HG03139 (cell line): ENCODE measurements around the gene RASSF6.
"Not testable (repeated sequence)": the region's sequence is repeated elsewhere in the genome, so short reads cannot be mapped to it uniquely, and the experiment has no call there.

ENCODE experiments used
- ATAC-seq: cut with Tn5 transposase; IDR thresholded peaks from one replicate; pipeline ENCODE4 v1.9.1; 2021; ENCODE audit not compliant: unreplicated experiment

Gene RASSF6

GRCh38 chr4:73620115-73620792 lies at the start of gene RASSF6:
TSS of gene RASSF6 (minus strand) at chr4:73620436. CDS start at chr4:73611795, 8,641 bp downstream.
- ATAC-seq, result peak; percentile 95

GRCh38 chr4:73669410-73670183 lies 49.4 kb upstream of the RASSF6 start:
- no peak for ATAC-seq

- ATAC-seq, result no peak
Observed at GRCh38 chr4:73668782-73669201, 48.6 kb upstream of the RASSF6 start.

GRCh38 chr4:73665924-73666323 lies 45.7 kb upstream of the RASSF6 start:
- not testable (repeated sequence) for ATAC-seq

- ATAC-seq, result no peak
Observed at GRCh38 chr4:73664470-73664869, 44.2 kb upstream of the RASSF6 start.

- ATAC-seq, result no peak
Observed at GRCh38 chr4:73663576-73663975, 43.3 kb upstream of the RASSF6 start.

- peak; percentile 85 for ATAC-seq
Observed at GRCh38 chr4:73662709-73663546, 42.7 kb upstream of the RASSF6 start.

- no peak for ATAC-seq
Observed at GRCh38 chr4:73661646-73662119, 41.4 kb upstream of the RASSF6 start.

- ATAC-seq, result no peak
Observed at GRCh38 chr4:73660808-73661207, 40.6 kb upstream of the RASSF6 start.

GRCh38 chr4:73653695-73654106 lies 33.5 kb upstream of the RASSF6 start:
- ATAC-seq, result peak; percentile 56

GRCh38 chr4:73650250-73650649 lies 30.0 kb upstream of the RASSF6 start:
- no peak for ATAC-seq

GRCh38 chr4:73648478-73648877 lies 28.2 kb upstream of the RASSF6 start:
- no peak for ATAC-seq

GRCh38 chr4:73646117-73646516 lies 25.9 kb upstream of the RASSF6 start:
- no peak for ATAC-seq

- ATAC-seq, result no peak
Observed at GRCh38 chr4:73631565-73632226, 11.5 kb upstream of the RASSF6 start.

GRCh38 chr4:73628834-73629233 lies 8.6 kb upstream of the RASSF6 start:
- not testable (repeated sequence) for ATAC-seq

- ATAC-seq, result no peak
Observed at GRCh38 chr4:73621357-73621756, 1.1 kb upstream of the RASSF6 start.

GRCh38 chr4:73619346-73619745 lies 890 bp downstream of the RASSF6 start:
- no peak for ATAC-seq

GRCh38 chr4:73617256-73617655 lies 3.0 kb downstream of the RASSF6 start:
- no peak for ATAC-seq

GRCh38 chr4:73615613-73616012 lies 4.6 kb downstream of the RASSF6 start:
- ATAC-seq, result no peak

- no peak for ATAC-seq
Observed at GRCh38 chr4:73614311-73614867, 5.8 kb downstream of the RASSF6 start.
